ENCODE results near the gene FCHSD1. TPM values are rescaled to one million over a fixed set of nuclear protein-coding genes. Genes with fewer than 3 reads are reported as not detected.

Gene FCHSD1
- total RNA-seq, 1 experiment from 2014 or later, result 23.1 TPM

- TF ChIP-seq CTCF (conservative IDR thresholded peaks at IDR 0.05), result no peak
- Mint-ChIP-seq H3K36me3 (ENCODE audit: insufficient read depth in 1 of 3, low read depth in 3 of 3) (peaks cover 0 to 4% (median 2%) of the 10 kb centered on the region in 3 experiments; a peak in 1 of 7 replicates), H3K4me1 (peaks cover 2 to 4% of the 10 kb centered on the region in 2 experiments; a peak in 1 of 4 replicates), H3K9me3 (no peaks in the 10 kb centered on the region), H3K4me3 (no peak overlapping the region), H3K27ac (no peak overlapping the region), H3K27me3 (ENCODE audit: low read depth) (no peaks in the 10 kb centered on the region)
- WGBS (ENCODE audit: extremely low coverage, insufficient read length, low lambda C conversion rate), result no CpG with 5 or more reads among the region's 2 CpGs
- no peak overlapping the region for H3K56ac ChIP-seq (ENCODE audit: insufficient read length, low read depth, low read length)
- H3K23ac ChIP-seq (ENCODE audit: insufficient read length, low read depth, low read length), result no peak overlapping the region
- peaks cover 6% of the 10 kb centered on the region; the same call in 1 of the 2 replicates for H3K79me2 ChIP-seq (ENCODE audit: insufficient read depth, low read length)
- H3K4me2 ChIP-seq (ENCODE audit: insufficient read depth, insufficient read length, low read length), result no peak overlapping the region
- no peaks in the 10 kb centered on the region for H3K23me2 ChIP-seq (ENCODE audit: insufficient read length, low read depth, low read length, poor library complexity, severe bottlenecking)
- no peak overlapping the region for H2BK5ac ChIP-seq (ENCODE audit: insufficient read length, low read length)
- H3K18ac ChIP-seq (ENCODE audit: insufficient read length, low read depth, low read length), result no peak overlapping the region
- H3K14ac ChIP-seq (ENCODE audit: insufficient read depth, low read length), result no peak overlapping the region
- H2BK12ac ChIP-seq (ENCODE audit: insufficient read length, low read depth, low read length), result no peak overlapping the region
- DNase-seq, result no peak
- H3K9ac ChIP-seq (ENCODE audit: extremely low read depth, insufficient read length, low read length), result no peak overlapping the region
- H3K79me1 ChIP-seq (ENCODE audit: insufficient read depth, low read depth, low read length, poor library complexity, severe bottlenecking), result peaks cover 3% of the 10 kb centered on the region
- no peak overlapping the region for H2AK5ac ChIP-seq (ENCODE audit: insufficient read length, low read length)
- H2BK120ac ChIP-seq (ENCODE audit: low read depth, low read length, poor library complexity, severe bottlenecking), result no peak overlapping the region
- no peak overlapping the region for H2BK15ac ChIP-seq (ENCODE audit: low read depth, low read length)
- H3T11ph ChIP-seq (ENCODE audit: low read length), result no peak overlapping the region
- H3K27ac ChIP-seq (ENCODE audit: insufficient read length, low read depth, low read length), result no peak overlapping the region
- H4K20me1 ChIP-seq (ENCODE audit: control insufficient read depth, insufficient read depth, insufficient read length), result no peaks in the 10 kb centered on the region
- H3K4me1 ChIP-seq (ENCODE audit: insufficient read depth, low read length), result no peaks in the 10 kb centered on the region
- no peak overlapping the region for H4K5ac ChIP-seq (ENCODE audit: insufficient read length, low read depth, low read length)
- no peak overlapping the region for H3K4ac ChIP-seq (ENCODE audit: low read depth, low read length)
- no peak overlapping the region for H2AFZ ChIP-seq (ENCODE audit: low read length)
- no peaks in the 10 kb centered on the region for H3K9me3 ChIP-seq (ENCODE audit: control insufficient read depth, low read depth, low read length)
- no peak overlapping the region for H2BK20ac ChIP-seq (ENCODE audit: low read depth, low read length, poor library complexity, severe bottlenecking)
- no peak overlapping the region for H4K8ac ChIP-seq (replicated peaks; ENCODE audit: insufficient read length, low read depth, low read length)
- H4K91ac ChIP-seq (ENCODE audit: insufficient read length, low read depth, low read length), result no peak overlapping the region
- H3K27me3 ChIP-seq (ENCODE audit: insufficient read depth, low read length), result no peaks in the 10 kb centered on the region
Measured at GRCh38 chr5:141597394-141597793, 53.8 kb downstream of the FCHSD1 start.
